HepG2 (cell line): ENCODE data around the gene EDC3. TPM values are rescaled to one million over a fixed set of nuclear protein-coding genes. Genes with fewer than 3 reads are reported as not detected.

Experiments used
- ATAD3A ChIP-seq: sonication (generic); formaldehyde crosslinking; IDR thresholded peaks from 2 replicates; pipeline ENCODE4 v1.4.0; 2020; ENCODE audit warnings: missing genetic modification reagents
- DR1 ChIP-seq: sonication (generic); formaldehyde crosslinking; IDR thresholded peaks from 2 replicates; pipeline ENCODE4 v1.8.0; 2021; ENCODE audit warnings: mild to moderate bottlenecking, missing genetic modification reagents, inconsistent platforms
- MAZ ChIP-seq, 2 experiments: sonication (generic) in 1 of 2; formaldehyde crosslinking in 1 of 2; IDR thresholded peaks; 2 replicates each; pipeline versions ENCODE4 v1.5.0 to v1.6.1; 2012 to 2020; ENCODE audit warnings: low read depth in 2 of 2, mild to moderate bottlenecking in 2 of 2, borderline replicate concordance in 1 of 2, improper control_type of control experiment in 1 of 2, low read length in 1 of 2, missing genetic modification reagents in 1 of 2, moderate library complexity in 1 of 2
- NPAS2 ChIP-seq: sonication (generic); formaldehyde crosslinking; IDR thresholded peaks from 2 replicates; pipeline ENCODE4 v1.8.0; 2022; ENCODE audit warnings: mild to moderate bottlenecking, missing genetic modification reagents, borderline replicate concordance
- PHF8 ChIP-seq: sonication (generic); formaldehyde crosslinking; IDR thresholded peaks from 2 replicates; pipeline ENCODE4 v1.5.0; 2020; ENCODE audit warnings: missing genetic modification reagents
- PITX1 ChIP-seq: sonication (generic); formaldehyde crosslinking; IDR thresholded peaks from 2 replicates; pipeline ENCODE4 v1.5.1; 2020; ENCODE audit warnings: mild to moderate bottlenecking, missing genetic modification reagents
- RARA ChIP-seq: IDR thresholded peaks from 2 replicates; pipeline ENCODE4 v1.6.1; 2016; ENCODE audit warnings: missing genetic modification reagents, missing compliant biosample characterization
- SETDB1 ChIP-seq: sonication (generic); formaldehyde crosslinking; IDR thresholded peaks from 2 replicates; pipeline ENCODE4 v1.5.1; 2020; ENCODE audit warnings: missing genetic modification reagents, mild to moderate bottlenecking, borderline replicate concordance
- XBP1 ChIP-seq: sonication (generic); formaldehyde crosslinking; IDR thresholded peaks from 2 replicates; pipeline ENCODE4 v1.5.0; 2020; ENCODE audit warnings: missing genetic modification reagents
- ZMYM2 ChIP-seq: sonication (generic); formaldehyde crosslinking; IDR thresholded peaks from 2 replicates; pipeline ENCODE4 v1.8.0; 2022; ENCODE audit warnings: mild to moderate bottlenecking, missing genetic modification reagents
- ZNF160 ChIP-seq: sonication (generic); formaldehyde crosslinking; IDR thresholded peaks from 2 replicates; pipeline ENCODE4 v1.8.0; 2022; ENCODE audit warnings: mild to moderate bottlenecking, inconsistent platforms, missing genetic modification reagents
- ZNF34 ChIP-seq: sonication (generic); formaldehyde crosslinking; IDR thresholded peaks from 2 replicates; pipeline ENCODE4 v1.4.0; 2020; ENCODE audit warnings: mild to moderate bottlenecking, missing genetic modification reagents, borderline replicate concordance
- ZNF354B ChIP-seq: sonication (generic); formaldehyde crosslinking; IDR thresholded peaks from 2 replicates; pipeline ENCODE4 v1.8.0; 2022; ENCODE audit warnings: mild to moderate bottlenecking, missing genetic modification reagents
- ZNF816 ChIP-seq: sonication (generic); formaldehyde crosslinking; IDR thresholded peaks from 2 replicates; pipeline ENCODE4 v1.8.0; 2022; ENCODE audit warnings: missing genetic modification reagents, mild to moderate bottlenecking, borderline replicate concordance
- ZZZ3 ChIP-seq: sonication (generic); formaldehyde crosslinking; IDR thresholded peaks from 2 replicates; pipeline ENCODE4 v1.4.0; 2020; ENCODE audit warnings: missing genetic modification reagents, mild to moderate bottlenecking, borderline replicate concordance
- polyA plus RNA-seq, 8 experiments: library from polyadenylated mRNA; depleted of rRNA in 3 of 8; stranded (reverse) in 7 of 8; unstranded in 1 of 8; fragments of >200 nt; fragmentation: Illumina TruSeq in 4 of 8; extraction: Trizol in 4 of 8; gene quantifications; 2 replicates each; pipeline versions ENCODE4 v1.2.1 to v1.2.3, GENCODE V29; 2011 to 2016; ENCODE audit warnings: low read depth in 4 of 8, missing spikeins in 1 of 8, mixed read lengths in 1 of 8; ENCODE audit not compliant: insufficient read depth in 1 of 8
- total RNA-seq, 5 experiments: library from RNA; depleted of rRNA; stranded (reverse); fragments of >200 nt; fragmentation: Illumina TruSeq; extraction: Trizol; gene quantifications; 2 replicates each; pipeline ENCODE4 v1.2.3, GENCODE V29; 2016; ENCODE audit warnings: low read depth in 1 of 5
- TF ChIP-seq, protein P1 (sequence below): sonication (generic); formaldehyde crosslinking; IDR thresholded peaks from 2 replicates; pipeline ENCODE4 v1.5.0; 2020; ENCODE audit warnings: missing genetic modification reagents
- TF ChIP-seq, protein P2 (sequence below): sonication (generic); formaldehyde crosslinking; IDR thresholded peaks from 2 replicates; pipeline ENCODE4 v1.4.0; 2020; ENCODE audit warnings: missing genetic modification reagents, mild to moderate bottlenecking, borderline replicate concordance
- TF ChIP-seq, protein P3 (sequence below): sonication (generic); formaldehyde crosslinking; IDR thresholded peaks from 2 replicates; pipeline ENCODE4 v1.5.0; 2020; ENCODE audit warnings: missing genetic modification reagents
- TF ChIP-seq, protein P4 (sequence below): sonication (generic); formaldehyde crosslinking; IDR thresholded peaks from 2 replicates; pipeline ENCODE4 v1.4.0; 2020; ENCODE audit warnings: missing genetic modification reagents
- TF ChIP-seq, protein P5 (sequence below): sonication (generic); formaldehyde crosslinking; IDR thresholded peaks from 2 replicates; pipeline ENCODE4 v1.5.1; 2020; ENCODE audit warnings: missing genetic modification reagents, mild to moderate bottlenecking, borderline replicate concordance

Gene EDC3
- total and polyA plus RNA-seq, 2 of the 13 experiments (the other 11 are each of a cell fraction or from before 2014, with no cell fraction given): 17.4 to 32.0 TPM

DNA sequence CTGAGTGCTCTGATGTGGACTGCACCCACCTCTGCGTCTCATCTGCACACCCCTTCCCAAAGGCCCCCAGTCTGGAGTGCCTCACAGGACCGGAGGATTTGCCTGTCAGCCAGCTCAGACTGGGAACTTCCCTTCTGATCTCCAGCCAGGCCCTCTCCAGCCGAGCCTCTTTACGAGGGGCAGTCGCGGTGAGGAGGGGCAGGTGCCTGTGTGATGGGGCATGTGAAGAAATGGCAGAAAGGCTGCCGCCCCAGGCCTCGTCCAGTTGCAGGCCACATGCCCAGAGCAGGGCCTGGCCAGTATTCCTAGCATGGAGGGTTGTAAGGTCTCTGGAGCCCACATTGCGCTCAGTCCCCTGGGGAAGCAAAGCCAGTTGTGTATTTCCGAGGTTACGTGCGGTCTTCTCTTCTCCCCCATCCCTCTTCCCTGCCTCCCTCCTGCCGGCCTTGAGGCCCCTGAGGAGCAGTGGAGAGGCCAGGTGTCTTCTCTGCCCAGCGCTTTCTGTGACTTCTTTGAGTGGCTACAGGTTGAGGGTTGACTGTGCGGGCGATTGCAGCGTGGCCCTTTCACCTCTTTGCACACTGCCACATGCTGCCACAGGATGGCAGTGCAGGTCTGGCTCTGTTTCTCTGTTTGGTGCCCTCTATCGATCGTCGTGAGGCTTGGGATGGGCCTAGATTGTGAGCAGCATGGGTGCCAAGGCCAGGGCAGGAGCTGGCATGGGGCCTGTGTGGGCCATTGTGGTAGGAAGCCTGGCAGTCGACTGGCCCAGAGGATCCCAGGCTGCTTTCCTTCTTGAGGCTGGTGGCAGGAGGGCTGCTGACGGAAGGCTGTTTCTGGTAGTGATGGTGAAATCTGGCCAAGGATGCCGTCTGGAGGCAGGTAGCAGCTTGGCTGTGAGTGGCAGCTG, 74.9 kb downstream of the EDC3 start (continued):
- TF ChIP-seq PHF8 (0 out of 2 replicates have a peak, but pooled peaks have one; percentile 36), MAZ (IDR thresholded peaks at IDR 0.05; ENCODE audit: borderline replicate concordance, low read depth, low read length) (peak; percentile 36; the same call in 1 of the 2 replicates), MAZ (CRISPR knock-in tag; IDR thresholded peaks at IDR 0.05; ENCODE audit: low read depth) (no peak), XBP1 (CRISPR knock-in tag) (no peak), PITX1 (CRISPR knock-in tag) (no peak), SETDB1 (CRISPR knock-in tag) (no peak), ZZZ3 (CRISPR knock-in tag) (no peak), ZNF354B (CRISPR knock-in tag) (no peak), NPAS2 (no peak), DR1 (no peak), RARA (CRISPR knock-in tag) (peak; percentile 44), ZNF160 (CRISPR knock-in tag) (0 out of 2 replicates have a peak, but pooled peaks have one; percentile 39), ZNF34 (CRISPR knock-in tag) (no peak), ZMYM2 (CRISPR knock-in tag) (no peak), ZNF816 (no peak), ATAD3A (CRISPR knock-in tag) (no peak)
- TF ChIP-seq, protein P1, sequence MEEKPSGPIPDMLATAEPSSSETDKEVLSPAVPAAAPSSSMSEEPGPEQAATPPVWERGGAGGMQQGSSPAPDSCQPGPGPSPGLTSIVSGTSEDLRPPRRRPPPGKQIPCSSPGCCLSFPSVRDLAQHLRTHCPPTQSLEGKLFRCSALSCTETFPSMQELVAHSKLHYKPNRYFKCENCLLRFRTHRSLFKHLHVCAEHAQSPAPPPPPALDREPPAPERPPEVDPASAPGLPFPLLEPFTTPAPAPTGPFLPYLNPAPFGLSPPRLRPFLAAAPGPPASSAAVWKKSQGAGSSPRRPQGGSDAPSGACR (CRISPR knock-in tag): 0 out of 2 replicates have a peak, but pooled peaks have one; percentile 38
- TF ChIP-seq, protein P2, sequence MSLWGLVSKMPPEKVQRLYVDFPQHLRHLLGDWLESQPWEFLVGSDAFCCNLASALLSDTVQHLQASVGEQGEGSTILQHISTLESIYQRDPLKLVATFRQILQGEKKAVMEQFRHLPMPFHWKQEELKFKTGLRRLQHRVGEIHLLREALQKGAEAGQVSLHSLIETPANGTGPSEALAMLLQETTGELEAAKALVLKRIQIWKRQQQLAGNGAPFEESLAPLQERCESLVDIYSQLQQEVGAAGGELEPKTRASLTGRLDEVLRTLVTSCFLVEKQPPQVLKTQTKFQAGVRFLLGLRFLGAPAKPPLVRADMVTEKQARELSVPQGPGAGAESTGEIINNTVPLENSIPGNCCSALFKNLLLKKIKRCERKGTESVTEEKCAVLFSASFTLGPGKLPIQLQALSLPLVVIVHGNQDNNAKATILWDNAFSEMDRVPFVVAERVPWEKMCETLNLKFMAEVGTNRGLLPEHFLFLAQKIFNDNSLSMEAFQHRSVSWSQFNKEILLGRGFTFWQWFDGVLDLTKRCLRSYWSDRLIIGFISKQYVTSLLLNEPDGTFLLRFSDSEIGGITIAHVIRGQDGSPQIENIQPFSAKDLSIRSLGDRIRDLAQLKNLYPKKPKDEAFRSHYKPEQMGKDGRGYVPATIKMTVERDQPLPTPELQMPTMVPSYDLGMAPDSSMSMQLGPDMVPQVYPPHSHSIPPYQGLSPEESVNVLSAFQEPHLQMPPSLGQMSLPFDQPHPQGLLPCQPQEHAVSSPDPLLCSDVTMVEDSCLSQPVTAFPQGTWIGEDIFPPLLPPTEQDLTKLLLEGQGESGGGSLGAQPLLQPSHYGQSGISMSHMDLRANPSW (CRISPR knock-in tag): no peak
- TF ChIP-seq, protein P3, sequence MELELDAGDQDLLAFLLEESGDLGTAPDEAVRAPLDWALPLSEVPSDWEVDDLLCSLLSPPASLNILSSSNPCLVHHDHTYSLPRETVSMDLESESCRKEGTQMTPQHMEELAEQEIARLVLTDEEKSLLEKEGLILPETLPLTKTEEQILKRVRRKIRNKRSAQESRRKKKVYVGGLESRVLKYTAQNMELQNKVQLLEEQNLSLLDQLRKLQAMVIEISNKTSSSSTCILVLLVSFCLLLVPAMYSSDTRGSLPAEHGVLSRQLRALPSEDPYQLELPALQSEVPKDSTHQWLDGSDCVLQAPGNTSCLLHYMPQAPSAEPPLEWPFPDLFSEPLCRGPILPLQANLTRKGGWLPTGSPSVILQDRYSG (CRISPR knock-in tag): no peak
- TF ChIP-seq, protein P4, sequence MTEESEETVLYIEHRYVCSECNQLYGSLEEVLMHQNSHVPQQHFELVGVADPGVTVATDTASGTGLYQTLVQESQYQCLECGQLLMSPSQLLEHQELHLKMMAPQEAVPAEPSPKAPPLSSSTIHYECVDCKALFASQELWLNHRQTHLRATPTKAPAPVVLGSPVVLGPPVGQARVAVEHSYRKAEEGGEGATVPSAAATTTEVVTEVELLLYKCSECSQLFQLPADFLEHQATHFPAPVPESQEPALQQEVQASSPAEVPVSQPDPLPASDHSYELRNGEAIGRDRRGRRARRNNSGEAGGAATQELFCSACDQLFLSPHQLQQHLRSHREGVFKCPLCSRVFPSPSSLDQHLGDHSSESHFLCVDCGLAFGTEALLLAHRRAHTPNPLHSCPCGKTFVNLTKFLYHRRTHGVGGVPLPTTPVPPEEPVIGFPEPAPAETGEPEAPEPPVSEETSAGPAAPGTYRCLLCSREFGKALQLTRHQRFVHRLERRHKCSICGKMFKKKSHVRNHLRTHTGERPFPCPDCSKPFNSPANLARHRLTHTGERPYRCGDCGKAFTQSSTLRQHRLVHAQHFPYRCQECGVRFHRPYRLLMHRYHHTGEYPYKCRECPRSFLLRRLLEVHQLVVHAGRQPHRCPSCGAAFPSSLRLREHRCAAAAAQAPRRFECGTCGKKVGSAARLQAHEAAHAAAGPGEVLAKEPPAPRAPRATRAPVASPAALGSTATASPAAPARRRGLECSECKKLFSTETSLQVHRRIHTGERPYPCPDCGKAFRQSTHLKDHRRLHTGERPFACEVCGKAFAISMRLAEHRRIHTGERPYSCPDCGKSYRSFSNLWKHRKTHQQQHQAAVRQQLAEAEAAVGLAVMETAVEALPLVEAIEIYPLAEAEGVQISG (CRISPR knock-in tag): peak; percentile 70; the same call in 1 of the 2 replicates
- TF ChIP-seq, protein P5, sequence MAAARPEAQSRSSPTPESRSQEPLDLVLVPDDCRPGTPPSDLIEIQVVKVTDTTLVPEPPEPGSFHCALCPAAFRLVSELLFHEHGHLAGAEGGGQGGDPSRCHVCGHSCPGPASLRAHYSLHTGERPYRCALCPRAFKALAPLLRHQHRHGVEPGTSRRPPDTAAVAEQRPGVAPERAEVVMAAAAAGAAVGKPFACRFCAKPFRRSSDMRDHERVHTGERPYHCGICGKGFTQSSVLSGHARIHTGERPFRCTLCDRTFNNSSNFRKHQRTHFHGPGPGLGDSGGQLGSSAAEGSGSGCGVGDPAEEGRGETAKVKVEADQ (CRISPR knock-in tag): no peak
